ENCODE measurements around the gene RNF207. TPM values are rescaled to one million over a fixed set of nuclear protein-coding genes. Genes with fewer than 3 reads are reported as not detected.
A peak's percentile ranks its signal among the peaks of the same experiment; 100 is the strongest.

Gene RNF207
- total RNA-seq, 1 donor from 2014 or later: 3.1 TPM

- H3K9ac ChIP-seq: no peak overlapping the region
- H3F3A ChIP-seq (ENCODE audit: low read depth): peaks cover 67% of the 10 kb centered on the region
- H3K4me3 Mint-ChIP-seq: peak overlapping the region; percentile 35
- peaks cover 20% of the 10 kb centered on the region for H3K4me1 ChIP-seq
- no peaks in the 10 kb centered on the region for H3K36me3 ChIP-seq
- H3K4me1 Mint-ChIP-seq: peaks cover 32% of the 10 kb centered on the region
- no peaks in the 10 kb centered on the region for H3K9me3 ChIP-seq (ENCODE audit: low read depth)
- DNase-seq (ENCODE audit: low spot score): no peak
- peaks cover 40% of the 10 kb centered on the region for H3K27me3 Mint-ChIP-seq (ENCODE audit: insufficient read depth, low read depth)
- peaks cover 23% of the 10 kb centered on the region for H3K79me2 ChIP-seq (ENCODE audit: low read depth)
- no peaks in the 10 kb centered on the region for H3K9me3 Mint-ChIP-seq
- no peak overlapping the region for H2AFZ ChIP-seq (replicated peaks)
- H3K4me2 ChIP-seq: no peak overlapping the region
- H3K4me3 ChIP-seq: no peak overlapping the region
- TF ChIP-seq EZH2 (IDR thresholded peaks at IDR 0.05) (no peak), EZH2phosphoT487 (IDR thresholded peaks at IDR 0.05) (no peak)
- TF ChIP-seq, protein P1, sequence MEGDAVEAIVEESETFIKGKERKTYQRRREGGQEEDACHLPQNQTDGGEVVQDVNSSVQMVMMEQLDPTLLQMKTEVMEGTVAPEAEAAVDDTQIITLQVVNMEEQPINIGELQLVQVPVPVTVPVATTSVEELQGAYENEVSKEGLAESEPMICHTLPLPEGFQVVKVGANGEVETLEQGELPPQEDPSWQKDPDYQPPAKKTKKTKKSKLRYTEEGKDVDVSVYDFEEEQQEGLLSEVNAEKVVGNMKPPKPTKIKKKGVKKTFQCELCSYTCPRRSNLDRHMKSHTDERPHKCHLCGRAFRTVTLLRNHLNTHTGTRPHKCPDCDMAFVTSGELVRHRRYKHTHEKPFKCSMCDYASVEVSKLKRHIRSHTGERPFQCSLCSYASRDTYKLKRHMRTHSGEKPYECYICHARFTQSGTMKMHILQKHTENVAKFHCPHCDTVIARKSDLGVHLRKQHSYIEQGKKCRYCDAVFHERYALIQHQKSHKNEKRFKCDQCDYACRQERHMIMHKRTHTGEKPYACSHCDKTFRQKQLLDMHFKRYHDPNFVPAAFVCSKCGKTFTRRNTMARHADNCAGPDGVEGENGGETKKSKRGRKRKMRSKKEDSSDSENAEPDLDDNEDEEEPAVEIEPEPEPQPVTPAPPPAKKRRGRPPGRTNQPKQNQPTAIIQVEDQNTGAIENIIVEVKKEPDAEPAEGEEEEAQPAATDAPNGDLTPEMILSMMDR (IDR thresholded peaks at IDR 0.05): no peak
- no peak overlapping the region for H3K27ac ChIP-seq
- peaks cover 76% of the 10 kb centered on the region for H4K20me1 ChIP-seq (ENCODE audit: low read depth)
- H3K27ac Mint-ChIP-seq: no peak overlapping the region
- no peaks in the 10 kb centered on the region for H3K36me3 Mint-ChIP-seq
- H3K27me3 ChIP-seq: peaks cover 53% of the 10 kb centered on the region
Measured at GRCh38 chr1:6247651-6248050, 41.7 kb downstream of the RNF207 start.

GRCh38 chr1:6248161-6248776 is 42.4 kb downstream of the RNF207 start:
- Mint-ChIP-seq H3K27ac (no peak overlapping the region), H3K9me3 (no peaks in the 10 kb centered on the region), H3K27me3 (ENCODE audit: insufficient read depth, low read depth) (peaks cover 39% of the 10 kb centered on the region), H3K4me3 (peak overlapping the region; percentile 52), H3K36me3 (no peaks in the 10 kb centered on the region), H3K4me1 (peaks cover 30% of the 10 kb centered on the region)
- Histone ChIP-seq H3K4me2 (no peak overlapping the region), H3K4me1 (peaks cover 14% of the 10 kb centered on the region), H3K36me3 (no peaks in the 10 kb centered on the region), H2AFZ (replicated peaks) (no peak overlapping the region), H3K79me2 (ENCODE audit: low read depth) (peaks cover 18% of the 10 kb centered on the region), H3F3A (ENCODE audit: low read depth) (peaks cover 61% of the 10 kb centered on the region), H3K9me3 (ENCODE audit: low read depth) (no peaks in the 10 kb centered on the region), H4K20me1 (ENCODE audit: low read depth) (peaks cover 82% of the 10 kb centered on the region), H3K9ac (no peak overlapping the region), H3K27me3 (peaks cover 51% of the 10 kb centered on the region), H3K27ac (no peak overlapping the region), H3K4me3 (no peak overlapping the region)
- no peak for TF ChIP-seq EZH2 (IDR thresholded peaks at IDR 0.05)
- TF ChIP-seq, protein P1 (IDR thresholded peaks at IDR 0.05): no peak
- no peak for TF ChIP-seq EZH2phosphoT487 (IDR thresholded peaks at IDR 0.05)
- no peak for DNase-seq (ENCODE audit: low spot score)

DNA sequence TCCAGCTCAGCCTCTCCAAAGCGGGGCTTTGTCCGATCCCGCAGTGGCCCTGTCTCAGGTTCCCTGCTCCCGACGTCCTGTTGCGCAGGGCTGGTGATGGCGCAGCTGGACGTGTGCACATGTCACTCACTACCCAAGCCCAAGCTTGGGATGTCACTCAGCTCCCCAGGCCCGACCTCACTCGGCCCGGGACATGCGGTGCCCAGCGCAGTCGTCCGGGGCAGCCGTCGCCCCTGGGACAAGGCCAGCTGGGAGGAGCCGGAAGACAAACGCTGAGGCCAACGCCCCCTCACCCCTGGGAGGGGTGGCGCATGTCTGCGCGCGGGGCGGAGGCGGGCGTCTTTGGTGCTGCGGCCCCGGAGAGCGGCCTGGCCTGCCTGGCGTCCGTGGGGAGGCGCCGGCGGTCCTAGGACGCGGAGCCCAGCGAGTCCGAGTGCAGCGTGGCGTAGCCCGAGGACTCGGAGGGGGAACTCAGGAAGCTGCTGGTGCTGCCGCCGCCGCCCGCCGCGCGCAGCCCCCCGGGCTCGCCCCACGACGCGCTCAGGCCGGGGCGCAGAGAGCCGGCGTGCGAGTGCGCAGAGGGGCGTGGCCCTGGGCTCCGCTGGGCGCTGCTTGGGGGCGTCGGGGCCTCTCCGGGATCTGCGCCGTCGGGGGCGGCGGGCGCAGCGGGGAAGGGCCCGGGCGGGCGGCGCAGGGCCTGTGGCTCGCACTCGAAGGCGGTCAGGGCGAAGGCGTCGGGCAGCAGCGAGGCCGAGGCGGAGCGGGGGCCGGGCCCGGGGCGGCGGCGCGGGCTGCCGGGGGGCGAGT is 43.2 kb downstream of the RNF207 start:
- H3K79me2 ChIP-seq (ENCODE audit: low read depth): peaks cover 10% of the 10 kb centered on the region
- no peak for TF ChIP-seq EZH2phosphoT487 (IDR thresholded peaks at IDR 0.05)
- peak; percentile 14 for TF ChIP-seq EZH2 (IDR thresholded peaks at IDR 0.05)
- H3K36me3 ChIP-seq: no peaks in the 10 kb centered on the region
- Mint-ChIP-seq H3K9me3 (no peaks in the 10 kb centered on the region), H3K4me1 (peaks cover 22% of the 10 kb centered on the region), H3K4me3 (no peak overlapping the region), H3K27ac (no peak overlapping the region), H3K36me3 (no peaks in the 10 kb centered on the region), H3K27me3 (ENCODE audit: insufficient read depth, low read depth) (peaks cover 32% of the 10 kb centered on the region)
- peaks cover 54% of the 10 kb centered on the region for H3F3A ChIP-seq (ENCODE audit: low read depth)
- peak; percentile 77 for DNase-seq (ENCODE audit: low spot score)
- H3K27ac ChIP-seq: no peak overlapping the region
- H3K4me3 ChIP-seq: peak overlapping the region; percentile 40
- H3K4me1 ChIP-seq: peaks cover 5% of the 10 kb centered on the region
- H4K20me1 ChIP-seq (ENCODE audit: low read depth): peaks cover 89% of the 10 kb centered on the region
- peaks cover 43% of the 10 kb centered on the region for H3K27me3 ChIP-seq
- H2AFZ ChIP-seq (replicated peaks): no peak overlapping the region
- H3K4me2 ChIP-seq: peak overlapping the region; percentile 64
- no peaks in the 10 kb centered on the region for H3K9me3 ChIP-seq (ENCODE audit: low read depth)
- no peak overlapping the region for H3K9ac ChIP-seq
